ENCODE data around the gene ACSL1.

DNA sequence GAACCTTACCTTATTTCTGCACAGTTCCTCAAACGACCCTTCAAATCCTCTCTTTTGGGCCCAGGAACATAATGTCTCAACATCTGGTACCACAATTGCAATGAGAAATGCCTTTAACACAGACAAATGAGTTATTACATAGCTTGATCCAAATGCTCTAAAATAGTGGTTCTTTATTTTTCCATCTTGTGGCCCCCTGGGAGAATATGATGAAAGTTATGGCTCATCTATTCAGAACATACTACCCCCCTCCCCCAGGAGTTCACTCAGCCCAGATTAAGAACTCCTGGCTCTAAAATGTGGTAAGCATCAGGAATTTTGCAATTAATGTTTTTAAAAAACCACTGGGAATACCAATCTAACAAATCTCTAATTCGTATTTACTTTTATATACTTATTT lies 68.0 kb downstream of the ACSL1 start:
- TF ChIP-seq, protein P1, sequence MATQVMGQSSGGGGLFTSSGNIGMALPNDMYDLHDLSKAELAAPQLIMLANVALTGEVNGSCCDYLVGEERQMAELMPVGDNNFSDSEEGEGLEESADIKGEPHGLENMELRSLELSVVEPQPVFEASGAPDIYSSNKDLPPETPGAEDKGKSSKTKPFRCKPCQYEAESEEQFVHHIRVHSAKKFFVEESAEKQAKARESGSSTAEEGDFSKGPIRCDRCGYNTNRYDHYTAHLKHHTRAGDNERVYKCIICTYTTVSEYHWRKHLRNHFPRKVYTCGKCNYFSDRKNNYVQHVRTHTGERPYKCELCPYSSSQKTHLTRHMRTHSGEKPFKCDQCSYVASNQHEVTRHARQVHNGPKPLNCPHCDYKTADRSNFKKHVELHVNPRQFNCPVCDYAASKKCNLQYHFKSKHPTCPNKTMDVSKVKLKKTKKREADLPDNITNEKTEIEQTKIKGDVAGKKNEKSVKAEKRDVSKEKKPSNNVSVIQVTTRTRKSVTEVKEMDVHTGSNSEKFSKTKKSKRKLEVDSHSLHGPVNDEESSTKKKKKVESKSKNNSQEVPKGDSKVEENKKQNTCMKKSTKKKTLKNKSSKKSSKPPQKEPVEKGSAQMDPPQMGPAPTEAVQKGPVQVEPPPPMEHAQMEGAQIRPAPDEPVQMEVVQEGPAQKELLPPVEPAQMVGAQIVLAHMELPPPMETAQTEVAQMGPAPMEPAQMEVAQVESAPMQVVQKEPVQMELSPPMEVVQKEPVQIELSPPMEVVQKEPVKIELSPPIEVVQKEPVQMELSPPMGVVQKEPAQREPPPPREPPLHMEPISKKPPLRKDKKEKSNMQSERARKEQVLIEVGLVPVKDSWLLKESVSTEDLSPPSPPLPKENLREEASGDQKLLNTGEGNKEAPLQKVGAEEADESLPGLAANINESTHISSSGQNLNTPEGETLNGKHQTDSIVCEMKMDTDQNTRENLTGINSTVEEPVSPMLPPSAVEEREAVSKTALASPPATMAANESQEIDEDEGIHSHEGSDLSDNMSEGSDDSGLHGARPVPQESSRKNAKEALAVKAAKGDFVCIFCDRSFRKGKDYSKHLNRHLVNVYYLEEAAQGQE (IDR thresholded peaks at IDR 0.05; ENCODE audit: insufficient read depth in 1 of 2, low read depth in 2 of 2, low read length in 2 of 2): no peak
- TF ChIP-seq TAF1 (IDR thresholded peaks at IDR 0.05; ENCODE audit: borderline replicate concordance, insufficient read depth, low read length): no peak
- TF ChIP-seq POLR2AphosphoS5 (IDR thresholded peaks at IDR 0.05; ENCODE audit: low read depth, low read length): no peak
